ENCODE measurements around the gene EZH1. TPM values are rescaled to one million over a fixed set of nuclear protein-coding genes. Genes with fewer than 3 reads are reported as not detected.
A peak's percentile ranks its signal among the peaks of the same experiment; 100 is the strongest.

The EZH1 gene
- total RNA-seq, 1 donor from 2014 or later, result 58.4 TPM

GRCh38 chr17:42780851-42781638, 36.2 kb upstream of the EZH1 start:
- ATAC-seq (no peak), DNase-seq (no peak)
- Histone ChIP-seq H3K27ac (no peak overlapping the region), H3K27me3 (peaks cover 52% of the 10 kb centered on the region), H3K36me3 (peaks cover 37% of the 10 kb centered on the region), H3K4me3 (peak overlapping the region; percentile 23), H3K4me1 (peaks cover 4% of the 10 kb centered on the region), H3K9me3 (no peaks in the 10 kb centered on the region)
- intact Hi-C loops (cut with DNase I), result no loop called here
- TF ChIP-seq, protein P1, sequence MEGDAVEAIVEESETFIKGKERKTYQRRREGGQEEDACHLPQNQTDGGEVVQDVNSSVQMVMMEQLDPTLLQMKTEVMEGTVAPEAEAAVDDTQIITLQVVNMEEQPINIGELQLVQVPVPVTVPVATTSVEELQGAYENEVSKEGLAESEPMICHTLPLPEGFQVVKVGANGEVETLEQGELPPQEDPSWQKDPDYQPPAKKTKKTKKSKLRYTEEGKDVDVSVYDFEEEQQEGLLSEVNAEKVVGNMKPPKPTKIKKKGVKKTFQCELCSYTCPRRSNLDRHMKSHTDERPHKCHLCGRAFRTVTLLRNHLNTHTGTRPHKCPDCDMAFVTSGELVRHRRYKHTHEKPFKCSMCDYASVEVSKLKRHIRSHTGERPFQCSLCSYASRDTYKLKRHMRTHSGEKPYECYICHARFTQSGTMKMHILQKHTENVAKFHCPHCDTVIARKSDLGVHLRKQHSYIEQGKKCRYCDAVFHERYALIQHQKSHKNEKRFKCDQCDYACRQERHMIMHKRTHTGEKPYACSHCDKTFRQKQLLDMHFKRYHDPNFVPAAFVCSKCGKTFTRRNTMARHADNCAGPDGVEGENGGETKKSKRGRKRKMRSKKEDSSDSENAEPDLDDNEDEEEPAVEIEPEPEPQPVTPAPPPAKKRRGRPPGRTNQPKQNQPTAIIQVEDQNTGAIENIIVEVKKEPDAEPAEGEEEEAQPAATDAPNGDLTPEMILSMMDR (IDR thresholded peaks at IDR 0.05), result no peak

DNA sequence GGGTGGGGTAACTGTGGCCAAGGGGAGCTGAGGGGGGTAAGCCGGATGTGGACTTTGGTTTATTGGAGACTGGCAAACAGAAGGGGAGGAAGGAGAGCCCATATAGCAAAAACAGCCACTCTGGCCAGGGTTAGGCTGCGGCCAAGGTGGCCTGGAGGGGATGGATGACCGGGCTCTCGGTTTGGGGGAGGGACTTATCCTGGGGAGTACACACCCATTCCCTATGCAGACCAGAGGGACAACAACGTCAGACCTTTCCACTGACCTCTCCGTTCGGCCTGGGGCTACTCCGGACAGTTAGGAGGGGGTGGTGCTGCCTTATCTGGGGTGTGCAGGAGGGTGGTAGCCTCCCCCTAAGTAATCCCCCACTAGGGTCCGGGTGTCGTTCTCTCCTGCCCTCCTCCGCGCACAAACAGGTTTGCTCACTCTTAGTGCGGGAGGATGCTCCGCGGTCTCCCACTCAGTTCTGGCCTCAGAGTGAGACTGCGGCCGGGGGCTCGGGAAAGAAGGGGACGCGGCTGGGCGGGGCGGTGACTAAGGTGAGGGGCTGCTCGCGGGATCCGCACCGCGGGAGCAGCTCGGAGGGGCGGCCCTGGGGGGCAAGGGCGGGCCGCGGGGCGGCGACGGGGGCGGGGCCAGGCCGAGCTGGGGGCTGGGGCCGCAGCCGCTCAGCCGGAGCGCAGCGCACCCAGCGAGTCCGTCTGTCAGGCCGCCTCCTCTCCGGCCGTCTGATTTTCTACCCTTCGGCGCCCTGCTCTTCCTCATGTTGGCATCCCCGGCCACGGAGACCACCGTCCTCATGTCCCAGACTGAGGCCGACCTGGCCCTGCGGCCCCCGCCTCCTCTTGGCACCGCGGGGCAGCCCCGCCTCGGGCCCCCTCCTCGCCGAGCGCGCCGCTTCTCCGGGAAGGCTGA, 35.4 kb upstream of the EZH1 start, which contains the start of gene WNK4:
Gene WNK4, plus strand, starts transcription at position 675 of the 915 bp plus-strand sequence. Its CDS starts 89 bp downstream, at position 764.
- DNase-seq (no peak), ATAC-seq (peak; percentile 10)
- H3K27ac ChIP-seq, result no peak within 1 kb of the TSS
- TF ChIP-seq, protein P1 (IDR thresholded peaks at IDR 0.05), result no peak
- H3K27me3 ChIP-seq, result peaks cover 46% of the 10 kb centered on the region
- H3K4me3 ChIP-seq, result peak within 1 kb of the TSS; percentile 23
- no peaks in the 10 kb centered on the region for H3K9me3 ChIP-seq
- H3K36me3 ChIP-seq, result peaks cover 45% of the 10 kb centered on the region
- intact Hi-C loops (cut with DNase I), result no loop called here
- H3K4me1 ChIP-seq, result peaks cover 4% of the 10 kb centered on the region

GRCh38 chr17:42779304-42779935, 34.6 kb upstream of the EZH1 start:
- no peak overlapping the region for H3K27ac ChIP-seq
- intact Hi-C loops (cut with DNase I), result no loop called here

GRCh38 chr17:42778570-42778969, 33.7 kb upstream of the EZH1 start:
- DNase-seq, result no peak
- Histone ChIP-seq H3K4me1 (peaks cover 8% of the 10 kb centered on the region), H3K36me3 (peaks cover 48% of the 10 kb centered on the region), H3K9me3 (no peaks in the 10 kb centered on the region), H3K27me3 (peaks cover 29% of the 10 kb centered on the region), H3K27ac (no peak overlapping the region), H3K4me3 (no peak overlapping the region)
- TF ChIP-seq, protein P1 (IDR thresholded peaks at IDR 0.05), result no peak
- intact Hi-C loops (cut with DNase I), result no loop called here
- ATAC-seq, result no peak

More at GRCh38 chr17:42779304-42779935, 34.6 kb upstream of the EZH1 start:
- H3K27me3 ChIP-seq, result peaks cover 38% of the 10 kb centered on the region
- peaks cover 5% of the 10 kb centered on the region for H3K4me1 ChIP-seq
- TF ChIP-seq, protein P1 (IDR thresholded peaks at IDR 0.05), result no peak
- no peak overlapping the region for H3K4me3 ChIP-seq
- H3K9me3 ChIP-seq, result no peaks in the 10 kb centered on the region
- peaks cover 48% of the 10 kb centered on the region for H3K36me3 ChIP-seq
- ATAC-seq, result no peak
- DNase-seq, result peak; percentile 31

DNA sequence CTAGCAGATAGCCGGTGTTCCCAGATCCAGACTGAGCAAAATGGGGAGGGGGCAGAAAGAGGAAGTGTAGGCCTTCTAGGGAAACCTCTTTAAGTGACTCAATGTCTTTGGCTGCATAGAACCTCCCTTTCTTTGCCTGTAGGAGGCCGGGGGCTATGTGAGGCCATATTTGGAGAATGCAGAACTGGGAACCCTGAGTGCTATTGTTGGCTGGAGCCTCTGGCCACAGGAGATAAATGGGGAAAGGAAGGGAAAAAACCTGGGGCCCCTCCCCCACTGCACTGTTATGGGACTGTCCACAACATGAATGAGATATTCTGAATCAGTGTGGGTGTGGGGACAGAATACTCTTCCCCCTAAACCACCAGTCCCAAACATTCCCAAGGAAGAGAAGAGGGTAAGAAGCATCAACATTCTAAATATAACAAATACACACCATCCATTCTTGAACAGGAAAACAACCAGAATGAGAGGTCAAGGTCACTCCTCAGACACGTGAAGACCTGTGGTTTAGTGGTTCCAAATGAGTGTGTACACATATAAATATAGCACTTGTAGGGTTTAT, 30.8 kb upstream of the EZH1 start:
- H3K4me1 ChIP-seq, result peaks cover 14% of the 10 kb centered on the region
- H3K27ac ChIP-seq, result no peak overlapping the region
- DNase-seq (no peak), ATAC-seq (no peak)
- H3K4me3 ChIP-seq, result no peak overlapping the region
- intact Hi-C loops (cut with DNase I), result no loop called here
- TF ChIP-seq, protein P1 (IDR thresholded peaks at IDR 0.05), result no peak
- no peaks in the 10 kb centered on the region for H3K9me3 ChIP-seq
- H3K36me3 ChIP-seq, result peaks cover 48% of the 10 kb centered on the region
- H3K27me3 ChIP-seq, result peaks cover 1% of the 10 kb centered on the region

Data from upper lobe of right lung (tissue), 1 donor.